Right lobe of liver (tissue), 4 donors: Measurements from ENCODE around the gene OR5H1.

ENCODE experiments used
- POLR2A ChIP-seq: fragments of 450-650 bp; IDR thresholded peaks from one replicate; pipeline ENCODE4 v1.6.1; 2017; ENCODE audit warnings: antibody characterized with exemption, mild to moderate bottlenecking
- TF ChIP-seq, protein P1 (sequence below), 4 donors: fragments of 200-600 bp in 3 of 4; fragments of 450-650 bp in 1 of 4; IDR thresholded peaks; one replicate each; pipeline versions ENCODE4 v1.5.1 to v1.8.0; 2016 to 2022; ENCODE audit warnings: antibody characterized with exemption in 4 of 4, mild to moderate bottlenecking in 2 of 4
- donor health status: DM: no; HTN: no; CAD: no.
- donor health status: DM: no; HTN: no; CAD: no.
- donor health status: DM: no; HTN: yes; CAD: no.

DNA sequence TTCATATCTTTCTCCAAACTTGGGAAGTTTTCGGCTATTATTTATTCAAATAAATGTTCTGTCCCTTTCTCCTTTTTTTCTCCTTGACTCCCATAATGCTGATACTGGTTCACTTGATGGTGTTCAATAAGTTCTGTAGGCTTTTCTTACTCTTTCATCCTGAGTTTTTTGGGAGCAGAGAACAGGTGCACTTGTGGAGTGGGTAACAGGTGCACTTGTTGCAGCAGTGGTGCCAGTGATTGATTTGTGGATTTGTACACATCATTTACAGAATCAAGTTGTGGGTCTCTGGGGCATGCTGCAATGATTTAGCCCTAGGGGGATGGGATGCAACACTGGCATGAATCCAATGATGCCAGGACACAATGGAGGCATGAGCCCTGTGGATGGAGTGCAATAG lies 14.8 kb upstream of the OR5H1 start:
- TF ChIP-seq, protein P1, sequence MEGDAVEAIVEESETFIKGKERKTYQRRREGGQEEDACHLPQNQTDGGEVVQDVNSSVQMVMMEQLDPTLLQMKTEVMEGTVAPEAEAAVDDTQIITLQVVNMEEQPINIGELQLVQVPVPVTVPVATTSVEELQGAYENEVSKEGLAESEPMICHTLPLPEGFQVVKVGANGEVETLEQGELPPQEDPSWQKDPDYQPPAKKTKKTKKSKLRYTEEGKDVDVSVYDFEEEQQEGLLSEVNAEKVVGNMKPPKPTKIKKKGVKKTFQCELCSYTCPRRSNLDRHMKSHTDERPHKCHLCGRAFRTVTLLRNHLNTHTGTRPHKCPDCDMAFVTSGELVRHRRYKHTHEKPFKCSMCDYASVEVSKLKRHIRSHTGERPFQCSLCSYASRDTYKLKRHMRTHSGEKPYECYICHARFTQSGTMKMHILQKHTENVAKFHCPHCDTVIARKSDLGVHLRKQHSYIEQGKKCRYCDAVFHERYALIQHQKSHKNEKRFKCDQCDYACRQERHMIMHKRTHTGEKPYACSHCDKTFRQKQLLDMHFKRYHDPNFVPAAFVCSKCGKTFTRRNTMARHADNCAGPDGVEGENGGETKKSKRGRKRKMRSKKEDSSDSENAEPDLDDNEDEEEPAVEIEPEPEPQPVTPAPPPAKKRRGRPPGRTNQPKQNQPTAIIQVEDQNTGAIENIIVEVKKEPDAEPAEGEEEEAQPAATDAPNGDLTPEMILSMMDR (IDR thresholded peaks at IDR 0.05), result no peak
- TF ChIP-seq POLR2A, result no peak
